Measurements from ENCODE around the gene ENTR1.

DNA sequence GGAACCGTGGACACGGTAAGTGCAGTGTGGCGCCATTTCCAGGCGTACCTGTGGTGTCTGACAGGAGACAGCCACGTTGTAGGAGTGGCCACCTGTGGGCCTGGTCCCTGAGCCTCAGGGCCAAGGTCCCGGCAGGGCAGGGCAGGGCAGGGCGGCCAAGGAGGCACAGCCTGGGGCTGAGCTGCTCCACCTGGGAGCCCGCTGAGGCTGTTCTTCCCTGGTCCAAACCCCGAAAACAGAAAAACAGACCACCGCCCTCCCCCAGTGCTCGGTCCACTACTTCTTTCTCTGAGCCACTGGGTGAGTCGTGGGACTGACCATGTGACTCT is 8.6 kb upstream of the ENTR1 start:
- no peak for TF ChIP-seq POLR2A (IDR thresholded peaks at IDR 0.05; ENCODE audit: low read depth, low read length)
- no peak for TF ChIP-seq POLR2AphosphoS5 (IDR thresholded peaks at IDR 0.05; ENCODE audit: low read depth, low read length)
